HepG2 (cell line): ENCODE data around the gene NSF. TPM values are rescaled to one million over a fixed set of nuclear protein-coding genes. Genes with fewer than 3 reads are reported as not detected.

Experiments used
- CSRNP2 ChIP-seq: sonication (generic); formaldehyde crosslinking; conservative IDR thresholded peaks from 2 replicates; pipeline ENCODE4 v1.8.0; 2022; ENCODE audit warnings: low read depth, missing genetic modification reagents
- STAT6 ChIP-seq: sonication (generic); formaldehyde crosslinking; IDR thresholded peaks from 2 replicates; pipeline ENCODE4 v1.4.0; 2020; ENCODE audit warnings: missing genetic modification reagents, mild to moderate bottlenecking, borderline replicate concordance
- ZFX ChIP-seq: sonication (generic); formaldehyde crosslinking; IDR thresholded peaks from 2 replicates; pipeline ENCODE4 v1.4.0; 2020; ENCODE audit warnings: mild to moderate bottlenecking, low read depth, missing genetic modification reagents, moderate library complexity
- ZMYM4 ChIP-seq: sonication (generic); formaldehyde crosslinking; IDR thresholded peaks from 2 replicates; pipeline ENCODE4 v1.8.1; 2023; ENCODE audit warnings: mild to moderate bottlenecking, missing genetic modification reagents
- polyA plus RNA-seq, 8 experiments: library from polyadenylated mRNA; depleted of rRNA in 3 of 8; stranded (reverse) in 7 of 8; unstranded in 1 of 8; fragments of >200 nt; fragmentation: Illumina TruSeq in 4 of 8; extraction: Trizol in 4 of 8; gene quantifications; 2 replicates each; pipeline versions ENCODE4 v1.2.1 to v1.2.3, GENCODE V29; 2011 to 2016; ENCODE audit warnings: low read depth in 4 of 8, missing spikeins in 1 of 8, mixed read lengths in 1 of 8; ENCODE audit not compliant: insufficient read depth in 1 of 8
- total RNA-seq, 5 experiments: library from RNA; depleted of rRNA; stranded (reverse); fragments of >200 nt; fragmentation: Illumina TruSeq; extraction: Trizol; gene quantifications; 2 replicates each; pipeline ENCODE4 v1.2.3, GENCODE V29; 2016; ENCODE audit warnings: low read depth in 1 of 5
- TF ChIP-seq, protein P1 (sequence below), 2 experiments: fragments of 450-650 bp in 1 of 2; sonication (generic) in 1 of 2; formaldehyde crosslinking in 1 of 2; IDR thresholded peaks; 2 replicates each; pipeline versions ENCODE4 v1.6.1 to v1.8.0; 2016 to 2022; ENCODE audit warnings: antibody characterized with exemption in 1 of 2, mild to moderate bottlenecking in 1 of 2, missing genetic modification reagents in 1 of 2
- TF ChIP-seq, protein P2 (sequence below): sonication (generic); formaldehyde crosslinking; IDR thresholded peaks from 2 replicates; pipeline ENCODE4 v1.9.0; 2021; ENCODE audit warnings: mild to moderate bottlenecking, missing genetic modification reagents

NSF gene
- total and polyA plus RNA-seq, 2 of the 13 experiments (the other 11 are each of a cell fraction or from before 2014, with no cell fraction given) = 21.9 to 37.8 TPM

DNA sequence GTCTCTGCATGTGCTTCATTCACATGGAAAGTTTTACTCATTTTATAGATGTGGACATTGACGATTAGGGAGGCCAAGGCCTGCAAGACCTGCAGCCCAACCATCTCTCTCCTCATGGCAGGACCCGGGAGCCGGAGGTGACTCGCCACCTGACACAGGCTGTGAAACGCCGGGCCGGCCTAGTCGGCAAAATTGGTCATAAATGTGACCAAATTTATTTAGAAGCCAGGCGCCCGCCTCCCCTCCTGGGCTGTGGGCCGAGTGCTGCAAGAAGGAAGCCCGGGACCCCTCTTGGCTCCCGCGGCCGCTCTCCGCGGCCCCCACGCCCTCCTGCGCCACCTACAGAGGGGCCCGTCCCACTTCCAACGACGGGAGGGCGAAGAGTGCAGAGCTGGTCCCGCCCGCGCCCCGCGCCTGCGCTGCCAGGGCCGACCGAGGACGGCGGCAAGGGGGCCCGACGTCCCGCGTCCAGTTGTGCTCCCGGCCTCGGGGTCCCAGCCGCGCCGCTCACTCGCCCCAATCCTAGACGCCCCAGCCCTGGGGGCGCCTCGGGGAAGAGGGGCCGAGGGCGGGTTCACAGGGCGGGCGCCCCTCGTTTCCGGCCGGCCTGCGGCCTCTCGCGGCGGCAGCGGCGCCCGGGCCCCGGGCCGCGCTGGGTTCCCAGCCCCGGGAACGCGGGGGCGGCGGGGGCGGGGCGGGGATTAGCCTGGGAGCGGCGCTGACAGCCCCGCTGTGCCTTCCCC is 180.5 kb downstream of the NSF start (continued):
- TF ChIP-seq, protein P1, sequence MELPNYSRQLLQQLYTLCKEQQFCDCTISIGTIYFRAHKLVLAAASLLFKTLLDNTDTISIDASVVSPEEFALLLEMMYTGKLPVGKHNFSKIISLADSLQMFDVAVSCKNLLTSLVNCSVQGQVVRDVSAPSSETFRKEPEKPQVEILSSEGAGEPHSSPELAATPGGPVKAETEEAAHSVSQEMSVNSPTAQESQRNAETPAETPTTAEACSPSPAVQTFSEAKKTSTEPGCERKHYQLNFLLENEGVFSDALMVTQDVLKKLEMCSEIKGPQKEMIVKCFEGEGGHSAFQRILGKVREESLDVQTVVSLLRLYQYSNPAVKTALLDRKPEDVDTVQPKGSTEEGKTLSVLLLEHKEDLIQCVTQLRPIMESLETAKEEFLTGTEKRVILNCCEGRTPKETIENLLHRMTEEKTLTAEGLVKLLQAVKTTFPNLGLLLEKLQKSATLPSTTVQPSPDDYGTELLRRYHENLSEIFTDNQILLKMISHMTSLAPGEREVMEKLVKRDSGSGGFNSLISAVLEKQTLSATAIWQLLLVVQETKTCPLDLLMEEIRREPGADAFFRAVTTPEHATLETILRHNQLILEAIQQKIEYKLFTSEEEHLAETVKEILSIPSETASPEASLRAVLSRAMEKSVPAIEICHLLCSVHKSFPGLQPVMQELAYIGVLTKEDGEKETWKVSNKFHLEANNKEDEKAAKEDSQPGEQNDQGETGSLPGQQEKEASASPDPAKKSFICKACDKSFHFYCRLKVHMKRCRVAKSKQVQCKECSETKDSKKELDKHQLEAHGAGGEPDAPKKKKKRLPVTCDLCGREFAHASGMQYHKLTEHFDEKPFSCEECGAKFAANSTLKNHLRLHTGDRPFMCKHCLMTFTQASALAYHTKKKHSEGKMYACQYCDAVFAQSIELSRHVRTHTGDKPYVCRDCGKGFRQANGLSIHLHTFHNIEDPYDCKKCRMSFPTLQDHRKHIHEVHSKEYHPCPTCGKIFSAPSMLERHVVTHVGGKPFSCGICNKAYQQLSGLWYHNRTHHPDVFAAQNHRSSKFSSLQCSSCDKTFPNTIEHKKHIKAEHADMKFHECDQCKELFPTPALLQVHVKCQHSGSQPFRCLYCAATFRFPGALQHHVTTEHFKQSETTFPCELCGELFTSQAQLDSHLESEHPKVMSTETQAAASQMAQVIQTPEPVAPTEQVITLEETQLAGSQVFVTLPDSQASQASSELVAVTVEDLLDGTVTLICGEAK (IDR thresholded peaks at IDR 0.05) = no peak
- TF ChIP-seq, protein P1 (CRISPR knock-in tag; IDR thresholded peaks at IDR 0.05) = peak; percentile 76; the same call in 1 of the 2 replicates
- TF ChIP-seq ZMYM4 (CRISPR knock-in tag) (peak; percentile 15; the same call in 1 of the 2 replicates), CSRNP2 (CRISPR knock-in tag) (0 out of 2 replicates have a peak, but pooled peaks have one; percentile 67), ZFX (peak; percentile 92), STAT6 (CRISPR knock-in tag) (0 out of 2 replicates have a peak, but pooled peaks have one; percentile 50)
- TF ChIP-seq, protein P2, sequence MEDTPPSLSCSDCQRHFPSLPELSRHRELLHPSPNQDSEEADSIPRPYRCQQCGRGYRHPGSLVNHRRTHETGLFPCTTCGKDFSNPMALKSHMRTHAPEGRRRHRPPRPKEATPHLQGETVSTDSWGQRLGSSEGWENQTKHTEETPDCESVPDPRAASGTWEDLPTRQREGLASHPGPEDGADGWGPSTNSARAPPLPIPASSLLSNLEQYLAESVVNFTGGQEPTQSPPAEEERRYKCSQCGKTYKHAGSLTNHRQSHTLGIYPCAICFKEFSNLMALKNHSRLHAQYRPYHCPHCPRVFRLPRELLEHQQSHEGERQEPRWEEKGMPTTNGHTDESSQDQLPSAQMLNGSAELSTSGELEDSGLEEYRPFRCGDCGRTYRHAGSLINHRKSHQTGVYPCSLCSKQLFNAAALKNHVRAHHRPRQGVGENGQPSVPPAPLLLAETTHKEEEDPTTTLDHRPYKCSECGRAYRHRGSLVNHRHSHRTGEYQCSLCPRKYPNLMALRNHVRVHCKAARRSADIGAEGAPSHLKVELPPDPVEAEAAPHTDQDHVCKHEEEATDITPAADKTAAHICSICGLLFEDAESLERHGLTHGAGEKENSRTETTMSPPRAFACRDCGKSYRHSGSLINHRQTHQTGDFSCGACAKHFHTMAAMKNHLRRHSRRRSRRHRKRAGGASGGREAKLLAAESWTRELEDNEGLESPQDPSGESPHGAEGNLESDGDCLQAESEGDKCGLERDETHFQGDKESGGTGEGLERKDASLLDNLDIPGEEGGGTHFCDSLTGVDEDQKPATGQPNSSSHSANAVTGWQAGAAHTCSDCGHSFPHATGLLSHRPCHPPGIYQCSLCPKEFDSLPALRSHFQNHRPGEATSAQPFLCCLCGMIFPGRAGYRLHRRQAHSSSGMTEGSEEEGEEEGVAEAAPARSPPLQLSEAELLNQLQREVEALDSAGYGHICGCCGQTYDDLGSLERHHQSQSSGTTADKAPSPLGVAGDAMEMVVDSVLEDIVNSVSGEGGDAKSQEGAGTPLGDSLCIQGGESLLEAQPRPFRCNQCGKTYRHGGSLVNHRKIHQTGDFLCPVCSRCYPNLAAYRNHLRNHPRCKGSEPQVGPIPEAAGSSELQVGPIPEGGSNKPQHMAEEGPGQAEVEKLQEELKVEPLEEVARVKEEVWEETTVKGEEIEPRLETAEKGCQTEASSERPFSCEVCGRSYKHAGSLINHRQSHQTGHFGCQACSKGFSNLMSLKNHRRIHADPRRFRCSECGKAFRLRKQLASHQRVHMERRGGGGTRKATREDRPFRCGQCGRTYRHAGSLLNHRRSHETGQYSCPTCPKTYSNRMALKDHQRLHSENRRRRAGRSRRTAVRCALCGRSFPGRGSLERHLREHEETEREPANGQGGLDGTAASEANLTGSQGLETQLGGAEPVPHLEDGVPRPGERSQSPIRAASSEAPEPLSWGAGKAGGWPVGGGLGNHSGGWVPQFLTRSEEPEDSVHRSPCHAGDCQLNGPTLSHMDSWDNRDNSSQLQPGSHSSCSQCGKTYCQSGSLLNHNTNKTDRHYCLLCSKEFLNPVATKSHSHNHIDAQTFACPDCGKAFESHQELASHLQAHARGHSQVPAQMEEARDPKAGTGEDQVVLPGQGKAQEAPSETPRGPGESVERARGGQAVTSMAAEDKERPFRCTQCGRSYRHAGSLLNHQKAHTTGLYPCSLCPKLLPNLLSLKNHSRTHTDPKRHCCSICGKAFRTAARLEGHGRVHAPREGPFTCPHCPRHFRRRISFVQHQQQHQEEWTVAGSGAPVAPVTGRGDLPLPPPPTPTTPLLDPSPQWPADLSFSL = no peak
